CD14-positive monocyte (primary cell): Measurements from ENCODE around the gene WDFY4. TPM values are rescaled to one million over a fixed set of nuclear protein-coding genes. Genes with fewer than 3 reads are reported as not detected.

Experiments
- DNase-seq, 3 donors: peaks; one replicate each; pipeline ENCODE4 v3.0.0-alpha.2; 2011 to 2022
- H2AFZ ChIP-seq: 2 replicates; pipeline ENCODE4 v1.6.0; 2012; ENCODE audit warnings: mild to moderate bottlenecking, low read depth, low read length, inconsistent platforms; ENCODE audit not compliant: insufficient read depth, poor library complexity, severe bottlenecking
- H3K27ac ChIP-seq, 2 donors: 1 replicate in 1 of 2; 2 replicates in 1 of 2; pipeline ENCODE4 v1.5.1; 2012 to 2013; ENCODE audit warnings: low read length in 2 of 2, control low read depth in 1 of 2, inconsistent platforms in 1 of 2, low read depth in 1 of 2, mild to moderate bottlenecking in 1 of 2
- H3K27me3 ChIP-seq, 2 donors: one replicate each; pipeline versions ENCODE4 v1.6.0 to v1.6.1; 2011 to 2013; ENCODE audit warnings: low read length in 2 of 2; ENCODE audit not compliant: control insufficient read depth in 2 of 2, insufficient read depth in 2 of 2
- H3K36me3 ChIP-seq, 2 donors: replicated peaks in 1 of 2; 1 replicate in 1 of 2; 2 replicates in 1 of 2; pipeline versions ENCODE4 v1.5.1 to v1.6.1; 2012 to 2013; ENCODE audit warnings: low read length in 2 of 2, control low read depth in 1 of 2, inconsistent platforms in 1 of 2, mild to moderate bottlenecking in 1 of 2; ENCODE audit not compliant: insufficient read depth in 2 of 2, control insufficient read depth in 1 of 2
- H3K4me1 ChIP-seq, 2 donors: 1 replicate in 1 of 2; 2 replicates in 1 of 2; pipeline versions ENCODE4 v1.5.1 to v1.6.1; 2012 to 2013; ENCODE audit warnings: low read length in 2 of 2, control low read depth in 1 of 2, inconsistent platforms in 1 of 2, mild to moderate bottlenecking in 1 of 2, moderate library complexity in 1 of 2; ENCODE audit not compliant: insufficient read depth in 2 of 2, control insufficient read depth in 1 of 2
- H3K4me2 ChIP-seq: replicated peaks from 2 replicates; pipeline ENCODE3; 2012; ENCODE audit warnings: low read length, moderate library complexity, mild to moderate bottlenecking; ENCODE audit not compliant: poor library complexity, severe bottlenecking; ENCODE audit errors: extremely low read depth
- H3K4me3 ChIP-seq, 3 experiments: fragments of 200-600 bp in 1 of 3; sonication (generic) in 1 of 3; replicated peaks in 1 of 3; 1 replicate in 2 of 3; 2 replicates in 1 of 3; pipeline ENCODE4 v1.5.1; 2011 to 2013; ENCODE audit warnings: low read length in 3 of 3, mild to moderate bottlenecking in 3 of 3, control low read depth in 2 of 3, low read depth in 2 of 3, inconsistent platforms in 1 of 3, moderate library complexity in 1 of 3
- H3K79me2 ChIP-seq: 2 replicates; pipeline ENCODE4 v1.6.0; 2012; ENCODE audit warnings: mild to moderate bottlenecking, control low read depth, inconsistent platforms, low read length, moderate library complexity; ENCODE audit not compliant: insufficient read depth
- H3K9ac ChIP-seq: 2 replicates; pipeline ENCODE4 v1.6.0; 2017; ENCODE audit warnings: low read length, mild to moderate bottlenecking; ENCODE audit not compliant: insufficient read depth, poor library complexity, severe bottlenecking
- H3K9me3 ChIP-seq, 2 donors: replicated peaks in 1 of 2; 1 replicate in 1 of 2; 2 replicates in 1 of 2; pipeline versions ENCODE4 v1.5.1 to v1.6.1; 2012 to 2013; ENCODE audit warnings: low read length in 2 of 2, control low read depth in 1 of 2; ENCODE audit not compliant: control insufficient read depth in 1 of 2, insufficient read depth in 1 of 2
- H4K20me1 ChIP-seq: 2 replicates; pipeline ENCODE4 v1.6.0; 2012; ENCODE audit warnings: mild to moderate bottlenecking, low read length, control low read depth, moderate library complexity; ENCODE audit not compliant: insufficient read depth
- H3K27ac Mint-ChIP-seq, 7 donors: one replicate each; pipeline ENCODE4 v1.8.0; 2020; ENCODE audit warnings: mild to moderate bottlenecking in 7 of 7, mixed read lengths in 7 of 7, moderate library complexity in 6 of 7, inconsistent platforms in 2 of 7
- H3K27me3 Mint-ChIP-seq, 3 donors: one replicate each; pipeline ENCODE4 v1.8.0; 2021 to 2022; ENCODE audit warnings: low read depth in 3 of 3, mild to moderate bottlenecking in 3 of 3, mixed read lengths in 3 of 3, moderate library complexity in 3 of 3, inconsistent platforms in 1 of 3
- H3K36me3 Mint-ChIP-seq, 2 donors: one replicate each; pipeline ENCODE4 v1.8.0; 2020; ENCODE audit warnings: mixed read lengths in 2 of 2, inconsistent platforms in 1 of 2, mild to moderate bottlenecking in 1 of 2
- H3K4me1 Mint-ChIP-seq: one replicate; pipeline ENCODE4 v1.8.0; 2020; ENCODE audit warnings: mild to moderate bottlenecking, mixed read lengths
- H3K4me3 Mint-ChIP-seq, 2 donors: one replicate each; pipeline ENCODE4 v1.8.0; 2020; ENCODE audit warnings: mild to moderate bottlenecking in 2 of 2, mixed read lengths in 2 of 2, moderate library complexity in 1 of 2
- H3K9me3 Mint-ChIP-seq, 7 donors: one replicate each; pipeline ENCODE4 v1.8.0; 2020 to 2022; ENCODE audit warnings: mixed read lengths in 7 of 7, mild to moderate bottlenecking in 6 of 7, moderate library complexity in 6 of 7, inconsistent platforms in 2 of 7
- CTCF ChIP-seq: fragments of 200-600 bp; IDR thresholded peaks from one replicate; pipeline ENCODE4 v1.8.0; 2022; ENCODE audit warnings: antibody characterized with exemption, mild to moderate bottlenecking
- WGBS: methylation state at CpG from one replicate; pipeline ENCODE4 v1.1.5; 2013; ENCODE audit warnings: missing lambda C conversion rate; ENCODE audit not compliant: insufficient coverage; 5-methylcytosine and 5-hydroxymethylcytosine counted together
- intact Hi-C, 2 donors: fragments of 100-400 bp; cut with micrococcal nuclease; formaldehyde crosslinking; loops; one replicate each; pipeline versions ENCODE4 v1.15.0 to v1.15.1; 2023
- polyA plus RNA-seq, 3 donors: library from polyadenylated mRNA; depleted of rRNA in 1 of 3; unstranded in 2 of 3; stranded (reverse) in 1 of 3; fragments of 300-500 nt in 2 of 3; fragments of >200 nt in 1 of 3; fragmentation: Illumina TruSeq in 2 of 3; gene quantifications; 1 replicate in 2 of 3; 2 replicates in 1 of 3; pipeline ENCODE4 v1.2.3, GENCODE V29; 2012 to 2021

Gene WDFY4
- polyA plus RNA-seq, 3 donors = 7.5 to 36.1 (median 9.8) TPM

- Histone ChIP-seq H3K27ac (no peak overlapping the region), H3K27me3 (no peaks in the 10 kb centered on the region), H3K4me2 (no peak overlapping the region), H3K36me3 (peaks cover 79 to 99% of the 10 kb centered on the region in 2 donors), H3K9me3 (no peaks in the 10 kb centered on the region), H3K4me1 (peaks cover 10 to 13% of the 10 kb centered on the region in 2 donors), H3K79me2 (no peaks in the 10 kb centered on the region), H2AFZ (no peak overlapping the region), H4K20me1 (no peaks in the 10 kb centered on the region), H3K4me3 (no peak overlapping the region), H3K9ac (no peak overlapping the region)
- H3K9me3 Mint-ChIP-seq = peaks cover 0 to 2% (median 0%) of the 10 kb centered on the region in 7 donors
- peak overlapping the region in 2 of 7 donors; percentile 11 to 77 for H3K27ac Mint-ChIP-seq
- TF ChIP-seq CTCF = no peak
- DNase-seq = no peak
- intact Hi-C loops = no loop called here
- H3K4me3 Mint-ChIP-seq = no peak overlapping the region
- H3K36me3 Mint-ChIP-seq = peaks cover 85 to 90% of the 10 kb centered on the region in 2 donors
- no peaks in the 10 kb centered on the region for H3K27me3 Mint-ChIP-seq
- peaks cover 27% of the 10 kb centered on the region for H3K4me1 Mint-ChIP-seq
- WGBS = 95% methylated on average over 2 of the region's 3 CpGs
Measured at GRCh38 chr10:48727866-48728265, 43.2 kb downstream of the WDFY4 start.

- no peaks in the 10 kb centered on the region for H3K27me3 Mint-ChIP-seq
Measured at GRCh38 chr10:48729222-48729621, 44.5 kb downstream of the WDFY4 start.

More at GRCh38 chr10:48729222-48729621, 44.5 kb downstream of the WDFY4 start:
- H3K27me3 ChIP-seq = no peaks in the 10 kb centered on the region
- 100% methylated on average over 3 of the region's 5 CpGs for WGBS
- Mint-ChIP-seq H3K36me3 (peaks cover 86 to 92% of the 10 kb centered on the region in 2 donors), H3K4me3 (no peak overlapping the region), H3K4me1 (peaks cover 17% of the 10 kb centered on the region), H3K27ac (peak overlapping the region in 1 of 7 donors; percentile 15), H3K9me3 (peaks cover 0 to 2% (median 0%) of the 10 kb centered on the region in 7 donors)
- peaks cover 10 to 13% of the 10 kb centered on the region in 2 donors for H3K4me1 ChIP-seq
- H3K4me2 ChIP-seq = no peak overlapping the region
- DNase-seq = no peak
- H3K9me3 ChIP-seq = no peaks in the 10 kb centered on the region
- H3K27ac ChIP-seq = no peak overlapping the region
- no peaks in the 10 kb centered on the region for H4K20me1 ChIP-seq
- no peak overlapping the region for H3K4me3 ChIP-seq
- no peak overlapping the region for H2AFZ ChIP-seq
- no peak overlapping the region for H3K9ac ChIP-seq
- intact Hi-C loops = no loop called here
- H3K79me2 ChIP-seq = no peaks in the 10 kb centered on the region
- H3K36me3 ChIP-seq = peaks cover 80 to 99% of the 10 kb centered on the region in 2 donors
- TF ChIP-seq CTCF = no peak
